Vagina (tissue), 2 donors: ENCODE data around the gene MYBPH. TPM values are rescaled to one million over a fixed set of nuclear protein-coding genes. Genes with fewer than 3 reads are reported as not detected.

Experiments used
- DNase-seq, 2 donors: peaks; one replicate each; pipeline ENCODE4 v3.0.0-alpha.2; 2017; ENCODE audit errors: extremely low spot score in 2 of 2
- H3K27ac ChIP-seq: fragments of 200-600 bp; sonication (generic); one replicate; pipeline ENCODE4 v1.5.1; 2019
- H3K27me3 ChIP-seq: fragments of 200-600 bp; sonication (generic); one replicate; pipeline ENCODE4 v1.5.1; 2019
- H3K36me3 ChIP-seq, 2 donors: fragments of 200-600 bp; sonication (generic); one replicate each; pipeline ENCODE4 v1.5.1; 2017 to 2019
- H3K4me1 ChIP-seq: fragments of 200-600 bp; sonication (generic); one replicate; pipeline ENCODE4 v1.5.1; 2019
- H3K4me3 ChIP-seq, 2 donors: fragments of 200-600 bp; sonication (generic); 1 replicate in 1 of 2; 2 replicates in 1 of 2; pipeline ENCODE4 v1.5.1; 2016 to 2019
- H3K9me3 ChIP-seq: fragments of 200-600 bp; sonication (generic); one replicate; pipeline ENCODE4 v1.5.1; 2019
- CTCF ChIP-seq, 3 experiments: fragments of 450-650 bp in 2 of 3; fragments of 200-600 bp in 1 of 3; sonication (generic) in 1 of 3; IDR thresholded peaks; one replicate each; pipeline ENCODE4 v1.5.1; 2017 to 2019; ENCODE audit warnings: antibody characterized with exemption in 3 of 3, mild to moderate bottlenecking in 2 of 3, moderate library complexity in 2 of 3
- POLR2A ChIP-seq, 2 donors: fragments of 450-650 bp; IDR thresholded peaks; one replicate each; pipeline ENCODE4 v1.6.1; 2017; ENCODE audit warnings: antibody characterized with exemption in 2 of 2, mild to moderate bottlenecking in 2 of 2, moderate library complexity in 2 of 2
- POLR2AphosphoS5 ChIP-seq, 2 donors: sonication (generic); formaldehyde crosslinking; IDR thresholded peaks; one replicate each; pipeline ENCODE4 v1.9.0; 2017; ENCODE audit warnings: antibody characterized with exemption in 2 of 2, mild to moderate bottlenecking in 2 of 2, low read depth in 1 of 2; ENCODE audit not compliant: insufficient read depth in 1 of 2
- intact Hi-C: fragments of 100-400 bp; cut with DNase I; formaldehyde crosslinking; loops from one replicate; pipeline ENCODE4 v1.15.1; 2023
- total RNA-seq: library from RNA; depleted of rRNA; stranded (reverse); fragments of >200 nt; gene quantifications from one replicate; pipeline ENCODE4 v1.2.3, GENCODE V29; 2016

Gene MYBPH
- total RNA-seq, 1 donor from 2014 or later, result not detected

- H3K27me3 ChIP-seq, result no peaks in the 10 kb centered on the region
- no peaks in the 10 kb centered on the region for H3K36me3 ChIP-seq
- H3K4me1 ChIP-seq, result peaks cover 33% of the 10 kb centered on the region
- intact Hi-C loops, result no loop called here
- no peak overlapping the region for H3K4me3 ChIP-seq
- H3K9me3 ChIP-seq, result no peaks in the 10 kb centered on the region
- no peak for DNase-seq
- no peak overlapping the region for H3K27ac ChIP-seq
- TF ChIP-seq POLR2AphosphoS5 (IDR thresholded peaks at IDR 0.05; ENCODE audit: insufficient read depth in 1 of 2, low read depth in 1 of 2), result no peak
- TF ChIP-seq CTCF (IDR thresholded peaks at IDR 0.05), result no peak
- no peak for TF ChIP-seq POLR2A (IDR thresholded peaks at IDR 0.05)
These were observed 6.2 kb upstream of the MYBPH start for GRCh38 chr1:203181586-203182386.

- Histone ChIP-seq H3K9me3 (no peaks in the 10 kb centered on the region), H3K27ac (no peak overlapping the region), H3K36me3 (no peaks in the 10 kb centered on the region), H3K4me1 (peaks cover 29% of the 10 kb centered on the region), H3K27me3 (no peaks in the 10 kb centered on the region), H3K4me3 (no peak overlapping the region)
- DNase-seq, result no peak
- no peak for TF ChIP-seq CTCF (IDR thresholded peaks at IDR 0.05)
- no peak for TF ChIP-seq POLR2AphosphoS5 (IDR thresholded peaks at IDR 0.05; ENCODE audit: insufficient read depth in 1 of 2, low read depth in 1 of 2)
- no peak for TF ChIP-seq POLR2A (IDR thresholded peaks at IDR 0.05)
- intact Hi-C loops, result no loop called here
These were observed 5.1 kb upstream of the MYBPH start for GRCh38 chr1:203180611-203181330.

GRCh38 chr1:203179667-203180005, 4.0 kb upstream of the MYBPH start:
- no peak for DNase-seq
- H3K4me1 ChIP-seq, result peaks cover 28% of the 10 kb centered on the region
- no peaks in the 10 kb centered on the region for H3K27me3 ChIP-seq
- TF ChIP-seq POLR2AphosphoS5 (IDR thresholded peaks at IDR 0.05; ENCODE audit: insufficient read depth in 1 of 2, low read depth in 1 of 2), result no peak
- TF ChIP-seq POLR2A (IDR thresholded peaks at IDR 0.05), result no peak
- TF ChIP-seq CTCF (IDR thresholded peaks at IDR 0.05), result no peak
- H3K4me3 ChIP-seq, result no peak overlapping the region
- no peaks in the 10 kb centered on the region for H3K36me3 ChIP-seq
- intact Hi-C loops, result no loop called here
- H3K27ac ChIP-seq, result no peak overlapping the region
- no peaks in the 10 kb centered on the region for H3K9me3 ChIP-seq

- Histone ChIP-seq H3K9me3 (no peaks in the 10 kb centered on the region), H3K4me1 (peaks cover 28% of the 10 kb centered on the region), H3K27ac (no peak overlapping the region), H3K27me3 (no peaks in the 10 kb centered on the region), H3K4me3 (no peak overlapping the region), H3K36me3 (no peaks in the 10 kb centered on the region)
- intact Hi-C loops, result no loop called here
- TF ChIP-seq POLR2A (IDR thresholded peaks at IDR 0.05), result no peak
- no peak for DNase-seq
These were observed 3.4 kb upstream of the MYBPH start for GRCh38 chr1:203178821-203179666.

GRCh38 chr1:203178083-203178482, 2.5 kb upstream of the MYBPH start:
- no peaks in the 10 kb centered on the region for H3K36me3 ChIP-seq
- no peak for DNase-seq
- intact Hi-C loops, result no loop called here
- no peak for TF ChIP-seq CTCF (IDR thresholded peaks at IDR 0.05)
- TF ChIP-seq POLR2AphosphoS5 (IDR thresholded peaks at IDR 0.05; ENCODE audit: insufficient read depth in 1 of 2, low read depth in 1 of 2), result no peak
- TF ChIP-seq POLR2A (IDR thresholded peaks at IDR 0.05), result no peak
- H3K9me3 ChIP-seq, result no peaks in the 10 kb centered on the region
- H3K27ac ChIP-seq, result no peak overlapping the region
- no peaks in the 10 kb centered on the region for H3K27me3 ChIP-seq
- peaks cover 28% of the 10 kb centered on the region for H3K4me1 ChIP-seq
- H3K4me3 ChIP-seq, result no peak overlapping the region
